OCI-LY3 (cell line): ENCODE measurements around the gene CES3.
A peak's percentile ranks its signal among the peaks of the same experiment; 100 is the strongest.

Source experiments
- H2AFZ ChIP-seq: fragments of 200-600, 300-600 bp; shearing (Covaris generic); 2 replicates; pipeline ENCODE4 v1.6.0; 2014; ENCODE audit warnings: antibody characterized with exemption, low read depth, low read length
- H3K27ac ChIP-seq: fragments of 200-600, 300-600 bp; sonication (generic); 2 replicates; pipeline ENCODE4 v1.5.1; 2014; ENCODE audit warnings: mild to moderate bottlenecking, low read length, moderate library complexity, mixed read lengths
- H3K27me3 ChIP-seq: fragments of 200-600, 300-600 bp; sonication (generic); 2 replicates; pipeline ENCODE4 v1.6.1; 2014; ENCODE audit warnings: low read depth, low read length, mixed read lengths
- H3K36me3 ChIP-seq: fragments of 200-600, 300-600 bp; sonication (generic); replicated peaks from 2 replicates; pipeline ENCODE3; 2014; ENCODE audit warnings: low read depth, low read length, mixed read lengths
- H3K4me1 ChIP-seq: fragments of 300-600, 200-600 bp; sonication (generic); 2 replicates; pipeline ENCODE4 v1.6.1; 2014; ENCODE audit warnings: low read length, mixed read lengths
- H3K4me2 ChIP-seq: fragments of 200-600, 300-600 bp; sonication (generic); 2 replicates; pipeline ENCODE4 v1.6.1; 2014; ENCODE audit warnings: low read length, mixed read lengths
- H3K4me3 ChIP-seq: fragments of 300-600, 200-600 bp; sonication (generic); 2 replicates; pipeline ENCODE4 v1.5.1; 2014; ENCODE audit warnings: antibody characterized with exemption, mild to moderate bottlenecking, low read length, moderate library complexity
- H3K79me2 ChIP-seq: fragments of 300-600, 200-600 bp; shearing (Covaris generic); 2 replicates; pipeline ENCODE4 v1.6.1; 2014; ENCODE audit warnings: mild to moderate bottlenecking, low read length, mixed read lengths
- H3K9ac ChIP-seq: fragments of 300-600, 200-600 bp; shearing (Covaris generic); 2 replicates; pipeline ENCODE4 v1.6.0; 2014; ENCODE audit warnings: mild to moderate bottlenecking, low read length, moderate library complexity
- H3K9me3 ChIP-seq: fragments of 200-600, 300-600 bp; shearing (Covaris generic); 2 replicates; pipeline ENCODE4 v1.6.1; 2014; ENCODE audit warnings: low read length, mixed read lengths; ENCODE audit not compliant: insufficient read depth
- H4K20me1 ChIP-seq: fragments of 200-600, 300-600 bp; sonication (generic); 2 replicates; pipeline ENCODE4 v1.6.1; 2016; ENCODE audit warnings: low read length, mixed read lengths; ENCODE audit not compliant: insufficient read depth
- EZH2phosphoT487 ChIP-seq: fragments of 200-600 bp; shearing (Covaris generic); IDR thresholded peaks from 2 replicates; pipeline ENCODE4 v1.6.1; 2018; ENCODE audit warnings: antibody characterized with exemption, mixed run types, low read depth
- TF ChIP-seq, protein P1 (sequence below): fragments of 200-600, 300-600 bp; sonication (generic); IDR thresholded peaks from 2 replicates; pipeline ENCODE4 v1.5.1; 2014; ENCODE audit warnings: antibody characterized with exemption, low read length, low read depth

CES3 gene

DNA sequence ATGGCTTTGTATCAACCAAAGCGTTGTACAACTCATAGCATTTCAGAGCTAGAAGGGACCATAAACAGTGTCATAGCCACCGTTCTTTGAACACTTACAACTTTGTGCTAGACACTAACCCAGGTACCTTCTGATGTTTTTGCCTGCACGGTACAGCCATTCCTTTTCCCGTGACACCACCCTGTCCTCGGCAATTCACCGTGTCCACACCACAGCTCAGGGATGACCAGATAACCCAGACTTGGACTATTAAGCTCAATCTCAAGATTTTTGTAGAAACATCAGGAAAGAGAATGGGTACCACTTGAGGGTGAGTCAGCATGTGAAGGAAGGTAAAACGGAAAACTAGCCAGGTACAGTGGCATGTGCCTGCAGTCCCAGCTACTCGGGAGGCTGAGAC, 58.1 kb downstream of the CES3 start:
- no peak overlapping the region for H3K4me2 ChIP-seq
- H3K36me3 ChIP-seq = no peaks in the 10 kb centered on the region
- no peaks in the 10 kb centered on the region for H3K79me2 ChIP-seq
- no peaks in the 10 kb centered on the region for H4K20me1 ChIP-seq
- H3K27ac ChIP-seq = no peak overlapping the region
- H3K4me1 ChIP-seq = peaks cover 20% of the 10 kb centered on the region
- H3K9ac ChIP-seq = no peak overlapping the region
- no peak overlapping the region for H2AFZ ChIP-seq
- TF ChIP-seq EZH2phosphoT487 = no peak
- TF ChIP-seq, protein P1, sequence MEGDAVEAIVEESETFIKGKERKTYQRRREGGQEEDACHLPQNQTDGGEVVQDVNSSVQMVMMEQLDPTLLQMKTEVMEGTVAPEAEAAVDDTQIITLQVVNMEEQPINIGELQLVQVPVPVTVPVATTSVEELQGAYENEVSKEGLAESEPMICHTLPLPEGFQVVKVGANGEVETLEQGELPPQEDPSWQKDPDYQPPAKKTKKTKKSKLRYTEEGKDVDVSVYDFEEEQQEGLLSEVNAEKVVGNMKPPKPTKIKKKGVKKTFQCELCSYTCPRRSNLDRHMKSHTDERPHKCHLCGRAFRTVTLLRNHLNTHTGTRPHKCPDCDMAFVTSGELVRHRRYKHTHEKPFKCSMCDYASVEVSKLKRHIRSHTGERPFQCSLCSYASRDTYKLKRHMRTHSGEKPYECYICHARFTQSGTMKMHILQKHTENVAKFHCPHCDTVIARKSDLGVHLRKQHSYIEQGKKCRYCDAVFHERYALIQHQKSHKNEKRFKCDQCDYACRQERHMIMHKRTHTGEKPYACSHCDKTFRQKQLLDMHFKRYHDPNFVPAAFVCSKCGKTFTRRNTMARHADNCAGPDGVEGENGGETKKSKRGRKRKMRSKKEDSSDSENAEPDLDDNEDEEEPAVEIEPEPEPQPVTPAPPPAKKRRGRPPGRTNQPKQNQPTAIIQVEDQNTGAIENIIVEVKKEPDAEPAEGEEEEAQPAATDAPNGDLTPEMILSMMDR = no peak
- H3K27me3 ChIP-seq = no peaks in the 10 kb centered on the region
- H3K9me3 ChIP-seq = no peaks in the 10 kb centered on the region
- H3K4me3 ChIP-seq = no peak overlapping the region

DNA sequence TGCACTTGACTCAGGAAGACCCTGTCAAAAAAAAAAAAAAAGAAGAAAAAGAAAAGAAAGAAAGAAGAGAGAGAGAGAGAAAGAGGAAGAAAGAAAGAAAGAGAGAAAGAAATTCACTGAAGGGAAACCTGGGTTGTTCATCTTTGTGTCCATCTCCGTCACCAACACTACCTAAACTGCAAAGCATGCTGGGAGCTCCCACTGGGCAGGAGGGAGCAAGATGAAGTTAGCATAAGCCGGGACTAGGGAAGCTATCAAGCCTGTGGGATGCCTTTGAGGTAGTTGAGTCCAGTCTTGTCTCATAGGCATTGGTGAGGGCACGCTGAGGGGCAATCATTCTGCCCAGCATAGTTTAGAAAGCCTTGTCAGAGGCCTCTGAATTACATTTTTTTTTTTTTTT, 60.3 kb downstream of the CES3 start:
- Histone ChIP-seq H3K9me3 (no peaks in the 10 kb centered on the region), H3K4me3 (no peak overlapping the region), H3K79me2 (no peaks in the 10 kb centered on the region), H3K4me2 (peak overlapping the region; percentile 24), H2AFZ (peak overlapping the region; percentile 60; the same call in 1 of the 2 replicates), H3K27me3 (no peaks in the 10 kb centered on the region), H3K4me1 (peaks cover 8% of the 10 kb centered on the region), H4K20me1 (no peaks in the 10 kb centered on the region), H3K27ac (no peak overlapping the region), H3K36me3 (no peaks in the 10 kb centered on the region), H3K9ac (no peak overlapping the region)
- no peak for TF ChIP-seq EZH2phosphoT487
- TF ChIP-seq, protein P1 = no peak

DNA sequence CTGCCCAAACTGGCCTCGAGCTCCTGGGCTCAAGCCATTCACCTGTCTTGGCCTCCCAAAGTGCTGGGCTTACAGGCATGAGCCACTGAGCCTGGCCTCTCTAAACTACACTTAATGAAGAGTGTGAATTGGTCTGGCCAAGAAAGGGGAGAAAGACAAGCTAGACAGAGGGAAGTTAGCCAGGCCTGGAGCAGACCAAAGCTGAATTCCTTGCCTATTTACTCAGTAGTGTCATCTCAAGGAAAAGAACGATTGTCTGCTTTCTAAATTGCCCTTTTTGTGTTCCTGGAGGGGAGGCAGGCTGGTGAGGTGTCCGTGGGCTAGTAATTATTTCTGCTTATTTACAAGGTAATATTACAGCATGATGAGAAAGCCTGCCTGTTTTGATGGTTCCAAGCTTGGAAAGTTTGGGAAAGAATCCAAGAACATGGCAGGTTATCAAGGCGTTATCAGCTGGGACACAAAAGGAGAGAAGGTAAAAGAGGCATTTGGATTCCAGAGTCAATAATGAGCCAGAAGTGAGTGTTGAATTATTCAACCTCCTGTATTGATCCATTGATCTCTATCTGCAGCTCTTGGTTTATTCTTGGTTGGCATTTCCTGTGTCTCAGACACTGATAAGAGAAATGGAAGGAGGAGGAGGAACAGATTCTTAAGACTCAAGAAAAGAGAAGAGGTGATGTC, 61.6 kb downstream of the CES3 start:
- Histone ChIP-seq H3K79me2 (no peaks in the 10 kb centered on the region), H4K20me1 (no peaks in the 10 kb centered on the region), H3K4me2 (no peak overlapping the region), H3K9me3 (no peaks in the 10 kb centered on the region), H2AFZ (no peak overlapping the region), H3K27ac (no peak overlapping the region), H3K27me3 (no peaks in the 10 kb centered on the region), H3K36me3 (no peaks in the 10 kb centered on the region), H3K4me1 (peaks cover 5% of the 10 kb centered on the region), H3K9ac (no peak overlapping the region), H3K4me3 (no peak overlapping the region)
- TF ChIP-seq EZH2phosphoT487 = no peak
- TF ChIP-seq, protein P1 = no peak

DNA sequence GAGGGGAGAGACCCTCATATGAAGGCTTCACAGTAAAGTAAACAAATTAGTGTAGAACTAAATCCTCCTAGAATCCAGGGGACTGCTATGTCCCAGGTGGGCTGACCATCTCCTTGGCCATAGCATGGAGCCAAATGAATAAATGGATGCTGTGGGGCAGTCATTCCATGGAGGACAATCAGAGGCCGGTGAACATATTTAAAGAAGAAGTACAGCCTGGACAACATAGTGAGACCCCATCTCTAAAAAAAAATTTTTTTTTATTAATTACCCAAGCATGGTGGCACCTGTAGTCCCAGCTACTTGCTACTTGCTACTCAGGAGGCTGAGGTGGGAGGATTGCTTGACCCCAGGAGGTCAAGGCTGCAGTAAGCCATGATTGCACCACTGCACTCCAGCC, 62.6 kb downstream of the CES3 start:
- H3K27me3 ChIP-seq = no peaks in the 10 kb centered on the region
- no peak overlapping the region for H3K9ac ChIP-seq
- H4K20me1 ChIP-seq = no peaks in the 10 kb centered on the region
- no peak overlapping the region for H3K4me2 ChIP-seq
- no peaks in the 10 kb centered on the region for H3K36me3 ChIP-seq
- H3K79me2 ChIP-seq = no peaks in the 10 kb centered on the region
- no peak overlapping the region for H3K27ac ChIP-seq
- no peak overlapping the region for H3K4me3 ChIP-seq
- TF ChIP-seq EZH2phosphoT487 = no peak
- TF ChIP-seq, protein P1 = no peak
- H3K9me3 ChIP-seq = no peaks in the 10 kb centered on the region
- H3K4me1 ChIP-seq = peaks cover 3% of the 10 kb centered on the region; the same call in 1 of the 2 replicates
- H2AFZ ChIP-seq = no peak overlapping the region
